Parathyroid adenoma (tissue), 2 donors: ENCODE measurements around the gene PIGC.
A peak's percentile ranks its signal among the peaks of the same experiment; 100 is the strongest.

Experiments used
- H2AFZ ChIP-seq: fragments of 300-600 bp; sonication (generic); one replicate; pipeline ENCODE4 v1.7.0; 2017; ENCODE audit warnings: antibody characterized with exemption, mild to moderate bottlenecking
- H3K27ac ChIP-seq: fragments of 300-600 bp; sonication (generic); one replicate; pipeline ENCODE4 v1.7.0; 2017
- H3K27me3 ChIP-seq: fragments of 300-600 bp; sonication (generic); one replicate; pipeline ENCODE4 v1.7.0; 2017; ENCODE audit warnings: low read length; ENCODE audit not compliant: control insufficient read depth, insufficient read depth
- H3K36me3 ChIP-seq: fragments of 300-600 bp; sonication (generic); one replicate; pipeline ENCODE4 v1.7.0; 2017; ENCODE audit warnings: low read length; ENCODE audit not compliant: control insufficient read depth, insufficient read depth
- H3K4me1 ChIP-seq: fragments of 300-600 bp; sonication (generic); one replicate; pipeline ENCODE4 v1.7.0; 2017; ENCODE audit warnings: control low read depth
- H3K4me2 ChIP-seq: fragments of 300-600 bp; sonication (generic); one replicate; pipeline ENCODE4 v1.7.0; 2017; ENCODE audit warnings: low read length
- H3K4me3 ChIP-seq: fragments of 300-600 bp; sonication (generic); one replicate; pipeline ENCODE4 v1.7.0; 2017; ENCODE audit warnings: low read depth, low read length
- H3K79me2 ChIP-seq: fragments of 300-600 bp; sonication (generic); one replicate; pipeline ENCODE4 v1.7.0; 2017; ENCODE audit warnings: control low read depth
- H3K9ac ChIP-seq: fragments of 300-600 bp; sonication (generic); one replicate; pipeline ENCODE4 v1.7.0; 2017; ENCODE audit warnings: mild to moderate bottlenecking
- H3K9me3 ChIP-seq: fragments of 300-600 bp; sonication (generic); one replicate; pipeline ENCODE4 v1.7.0; 2017; ENCODE audit warnings: low read length; ENCODE audit not compliant: control insufficient read depth
- TF ChIP-seq, protein P1 (sequence below): fragments of 300-600 bp; sonication (generic); IDR thresholded peaks from one replicate; pipeline ENCODE4 v1.7.0; 2017; ENCODE audit warnings: antibody characterized with exemption, mild to moderate bottlenecking
- donor health status: primary hyperparathyroidism.

PIGC gene

DNA sequence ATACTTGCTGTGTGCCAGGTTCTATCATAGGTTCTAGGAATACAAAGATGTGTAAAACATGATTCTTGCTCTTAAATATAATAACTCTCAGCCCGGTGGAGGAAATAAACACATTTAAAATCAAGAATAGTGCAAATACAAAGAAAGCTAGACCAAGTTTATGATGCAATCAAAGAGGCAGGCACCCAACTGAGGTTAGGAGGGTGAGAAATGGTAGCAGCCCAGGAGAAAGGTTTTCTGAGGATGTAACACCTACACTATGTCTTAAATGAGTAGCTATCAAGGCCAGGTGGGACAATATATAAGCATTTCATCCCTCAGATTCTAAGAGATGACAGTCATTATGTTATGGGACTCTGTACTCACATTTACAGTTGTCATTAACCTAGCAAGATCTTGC, 9.7 kb upstream of the PIGC start:
- Histone ChIP-seq H3K4me3 (no peak overlapping the region), H3K4me2 (no peak overlapping the region), H2AFZ (no peak overlapping the region), H3K9me3 (no peaks in the 10 kb centered on the region), H3K4me1 (peaks cover 14% of the 10 kb centered on the region), H3K36me3 (no peaks in the 10 kb centered on the region), H3K9ac (no peak overlapping the region), H3K79me2 (no peaks in the 10 kb centered on the region), H3K27ac (no peak overlapping the region), H3K27me3 (no peaks in the 10 kb centered on the region)
- TF ChIP-seq, protein P1, sequence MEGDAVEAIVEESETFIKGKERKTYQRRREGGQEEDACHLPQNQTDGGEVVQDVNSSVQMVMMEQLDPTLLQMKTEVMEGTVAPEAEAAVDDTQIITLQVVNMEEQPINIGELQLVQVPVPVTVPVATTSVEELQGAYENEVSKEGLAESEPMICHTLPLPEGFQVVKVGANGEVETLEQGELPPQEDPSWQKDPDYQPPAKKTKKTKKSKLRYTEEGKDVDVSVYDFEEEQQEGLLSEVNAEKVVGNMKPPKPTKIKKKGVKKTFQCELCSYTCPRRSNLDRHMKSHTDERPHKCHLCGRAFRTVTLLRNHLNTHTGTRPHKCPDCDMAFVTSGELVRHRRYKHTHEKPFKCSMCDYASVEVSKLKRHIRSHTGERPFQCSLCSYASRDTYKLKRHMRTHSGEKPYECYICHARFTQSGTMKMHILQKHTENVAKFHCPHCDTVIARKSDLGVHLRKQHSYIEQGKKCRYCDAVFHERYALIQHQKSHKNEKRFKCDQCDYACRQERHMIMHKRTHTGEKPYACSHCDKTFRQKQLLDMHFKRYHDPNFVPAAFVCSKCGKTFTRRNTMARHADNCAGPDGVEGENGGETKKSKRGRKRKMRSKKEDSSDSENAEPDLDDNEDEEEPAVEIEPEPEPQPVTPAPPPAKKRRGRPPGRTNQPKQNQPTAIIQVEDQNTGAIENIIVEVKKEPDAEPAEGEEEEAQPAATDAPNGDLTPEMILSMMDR = no peak

- H3K9me3 ChIP-seq = no peaks in the 10 kb centered on the region
- no peak overlapping the region for H3K4me3 ChIP-seq
- H2AFZ ChIP-seq = no peak overlapping the region
- H3K4me1 ChIP-seq = peaks cover 14% of the 10 kb centered on the region
- H3K79me2 ChIP-seq = no peaks in the 10 kb centered on the region
- H3K9ac ChIP-seq = no peak overlapping the region
- no peaks in the 10 kb centered on the region for H3K27me3 ChIP-seq
- no peaks in the 10 kb centered on the region for H3K36me3 ChIP-seq
- no peak overlapping the region for H3K4me2 ChIP-seq
- no peak overlapping the region for H3K27ac ChIP-seq
- TF ChIP-seq, protein P1 = no peak
These were observed 9.3 kb upstream of the PIGC start for GRCh38 chr1:172453153-172453545.

DNA sequence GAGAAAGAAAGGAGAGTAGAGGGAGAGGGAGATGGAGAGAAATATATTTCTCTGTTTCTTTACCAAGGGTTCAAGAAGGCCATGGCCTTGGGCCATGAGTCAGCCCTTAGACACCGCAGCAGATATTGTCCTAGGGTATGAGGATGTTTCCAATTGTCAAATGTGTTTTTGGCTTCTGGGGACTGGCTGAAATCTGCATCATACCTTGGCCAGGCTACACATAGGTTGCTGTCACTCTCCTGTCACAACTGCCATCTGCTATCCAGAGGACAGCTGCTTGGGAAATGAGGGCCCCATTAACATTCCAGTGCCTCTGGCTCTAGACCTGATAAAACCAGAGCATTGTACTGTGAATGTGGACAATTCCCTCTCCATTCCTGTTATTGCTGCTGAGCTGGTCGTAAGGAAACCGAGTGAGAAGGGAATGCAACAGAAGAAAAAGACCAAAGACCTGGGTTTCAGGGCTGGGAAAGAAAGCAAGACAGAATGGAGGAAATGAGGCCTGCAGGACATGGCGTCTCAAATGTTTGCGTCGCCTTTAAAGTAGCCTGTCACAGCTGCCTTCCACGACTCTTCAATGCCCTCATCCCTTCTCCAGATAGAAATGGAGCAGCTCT, 8.8 kb upstream of the PIGC start:
- Histone ChIP-seq H3K4me1 (peaks cover 14% of the 10 kb centered on the region), H3K4me3 (no peak overlapping the region), H3K79me2 (no peaks in the 10 kb centered on the region), H3K27ac (no peak overlapping the region), H3K4me2 (no peak overlapping the region), H3K9me3 (no peaks in the 10 kb centered on the region), H3K9ac (no peak overlapping the region), H3K36me3 (no peaks in the 10 kb centered on the region), H2AFZ (no peak overlapping the region), H3K27me3 (no peaks in the 10 kb centered on the region)
- TF ChIP-seq, protein P1 = no peak

DNA sequence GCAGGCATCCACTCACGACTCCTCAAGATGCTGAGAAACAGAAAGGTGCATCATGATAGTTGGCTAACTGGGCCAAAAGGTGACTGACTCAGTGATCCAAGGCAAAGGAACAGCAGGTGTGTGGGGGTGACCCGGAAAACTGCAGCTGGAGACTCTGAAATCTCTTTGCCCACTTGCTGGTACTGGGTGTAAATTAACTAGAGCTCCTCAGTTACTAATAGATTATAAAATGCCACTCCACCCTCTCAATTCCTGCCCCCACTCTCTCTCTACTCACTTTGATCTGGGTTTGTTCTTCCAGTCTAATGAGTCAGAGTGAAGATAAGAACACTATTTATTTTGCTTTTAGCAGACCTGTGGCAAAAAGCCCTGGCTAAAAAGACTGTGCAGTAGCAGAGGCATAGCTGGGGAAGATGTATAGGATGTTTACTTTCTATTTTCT, 7.2 kb upstream of the PIGC start:
- Histone ChIP-seq H3K79me2 (no peaks in the 10 kb centered on the region), H3K36me3 (no peaks in the 10 kb centered on the region), H3K27ac (peak overlapping the region; percentile 62), H3K9me3 (no peaks in the 10 kb centered on the region), H3K9ac (no peak overlapping the region), H3K4me3 (no peak overlapping the region), H2AFZ (peak overlapping the region; percentile 87), H3K27me3 (no peaks in the 10 kb centered on the region), H3K4me2 (no peak overlapping the region), H3K4me1 (peaks cover 14% of the 10 kb centered on the region)
- TF ChIP-seq, protein P1 = no peak

DNA sequence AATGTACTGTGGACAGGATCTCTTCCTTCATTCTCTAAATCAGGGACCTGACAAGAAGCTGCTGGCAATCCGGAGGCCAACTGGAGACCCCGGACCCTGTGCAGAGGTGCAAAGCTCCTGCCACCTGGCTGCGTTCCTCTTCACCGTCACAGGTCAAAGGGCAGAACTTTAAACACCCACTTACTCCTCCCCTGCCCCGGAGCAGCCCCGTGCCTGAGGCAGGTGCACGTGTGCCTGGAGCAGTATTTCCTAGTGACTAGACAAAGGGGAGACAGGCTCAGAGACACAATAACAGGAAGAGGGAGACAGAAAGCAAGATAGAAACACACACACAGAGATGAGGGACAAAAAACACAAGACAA, 6.6 kb upstream of the PIGC start:
- TF ChIP-seq, protein P1 = no peak
- no peaks in the 10 kb centered on the region for H3K36me3 ChIP-seq
- peak overlapping the region; percentile 62 for H3K27ac ChIP-seq
- H3K9ac ChIP-seq = no peak overlapping the region
- H2AFZ ChIP-seq = peak overlapping the region; percentile 87
- H3K9me3 ChIP-seq = no peaks in the 10 kb centered on the region
- H3K4me3 ChIP-seq = no peak overlapping the region
- H3K27me3 ChIP-seq = no peaks in the 10 kb centered on the region
- peaks cover 14% of the 10 kb centered on the region for H3K4me1 ChIP-seq
- no peak overlapping the region for H3K4me2 ChIP-seq
- no peaks in the 10 kb centered on the region for H3K79me2 ChIP-seq
